ENCODE data around the gene ANO10.
"Not testable (repeated sequence)": the region's sequence is repeated elsewhere in the genome, so short reads cannot be mapped to it uniquely, and the experiment has no call there.

Gene ANO10

GRCh38 chr3:43465109-43465508, 156.7 kb downstream of the ANO10 start:
- FAIRE-seq, result no peak

- FAIRE-seq, result not testable (repeated sequence)
Measured at GRCh38 chr3:43462566-43462965, 159.2 kb downstream of the ANO10 start.

- no peak for FAIRE-seq
Measured at GRCh38 chr3:43461345-43461744, 160.5 kb downstream of the ANO10 start.

GRCh38 chr3:43457038-43457437, 164.8 kb downstream of the ANO10 start:
- not testable (repeated sequence) for FAIRE-seq

- no peak for FAIRE-seq
Measured at GRCh38 chr3:43455233-43455632, 166.6 kb downstream of the ANO10 start.

GRCh38 chr3:43453981-43454380, 167.8 kb downstream of the ANO10 start:
- FAIRE-seq, result no peak

GRCh38 chr3:43451670-43452254, 170.0 kb downstream of the ANO10 start:
- no peak for FAIRE-seq

- no peak for FAIRE-seq
Measured at GRCh38 chr3:43448098-43448497, 173.7 kb downstream of the ANO10 start.

GRCh38 chr3:43445820-43446219, 176.0 kb downstream of the ANO10 start:
- no peak for FAIRE-seq

- no peak for FAIRE-seq
Measured at GRCh38 chr3:43442872-43443395, 178.9 kb downstream of the ANO10 start.

GRCh38 chr3:43436507-43437140, 185.2 kb downstream of the ANO10 start:
- FAIRE-seq, result no peak

- no peak for FAIRE-seq
Measured at GRCh38 chr3:43435706-43436105, 186.1 kb downstream of the ANO10 start.

GRCh38 chr3:43434431-43434830, 187.4 kb downstream of the ANO10 start:
- FAIRE-seq, result no peak

- FAIRE-seq, result no peak
Measured at GRCh38 chr3:43432462-43432861, 189.3 kb downstream of the ANO10 start.

GRCh38 chr3:43426388-43426787, 195.4 kb downstream of the ANO10 start:
- FAIRE-seq, result no peak

- no peak for FAIRE-seq
Measured at GRCh38 chr3:43425829-43426228, 196.0 kb downstream of the ANO10 start.

GRCh38 chr3:43423639-43424038, 198.2 kb downstream of the ANO10 start:
- FAIRE-seq, result no peak

GRCh38 chr3:43423142-43423541, 198.7 kb downstream of the ANO10 start:
- FAIRE-seq, result no peak

- FAIRE-seq, result no peak
Measured at GRCh38 chr3:43418601-43419272, 203.1 kb downstream of the ANO10 start.

GRCh38 chr3:43417133-43417532, 204.7 kb downstream of the ANO10 start:
- FAIRE-seq, result no peak

- no peak for FAIRE-seq
Measured at GRCh38 chr3:43415088-43415487, 206.7 kb downstream of the ANO10 start.

- FAIRE-seq, result no peak
Measured at GRCh38 chr3:43413676-43414368, 208.0 kb downstream of the ANO10 start.

- FAIRE-seq, result no peak
Measured at GRCh38 chr3:43411429-43411828, 210.4 kb downstream of the ANO10 start.

- FAIRE-seq, result no peak
Measured at GRCh38 chr3:43410592-43410991, 211.2 kb downstream of the ANO10 start.
